H1 (cell line): Measurements from ENCODE around the gene CCDC127. TPM values are rescaled to one million over a fixed set of nuclear protein-coding genes. Genes with fewer than 3 reads are reported as not detected.

Experiments used
- CTCF ChIA-PET: fragments of 300-600 bp; sonication (Branson Sonifier 250); formaldehyde crosslinking; loops from one replicate; lab custom pipeline; 2021; ENCODE audit not compliant: partially characterized antibody; lab: Charles Lee
- POLR2A ChIA-PET: fragments of 300-600 bp; sonication (Branson Sonifier 250); formaldehyde crosslinking; loops from one replicate; lab custom pipeline; 2021; ENCODE audit warnings: inconsistent platforms; ENCODE audit not compliant: partially characterized antibody; lab: Charles Lee
- DNase-seq, 2 experiments: peaks; one replicate each; pipeline versions ENCODE4 v3.0.0 to v3.0.0-alpha.2; 2010 to 2022; ENCODE audit warnings: low spot score in 2 of 2, low read depth in 1 of 2, mixed read lengths in 1 of 2
- FAIRE-seq: peaks from 2 replicates; lab custom pipeline; 2011; peaks lifted over from hg19 to GRCh38; lab: Jason Lieb, UNC
- H2AFZ ChIP-seq: 2 replicates; pipeline ENCODE4 v1.8.1; 2012; ENCODE audit warnings: low read length, inconsistent platforms
- H2AK5ac ChIP-seq: 2 replicates; pipeline ENCODE4 v1.6.1; 2013; ENCODE audit warnings: low read depth, low read length
- H2BK120ac ChIP-seq: replicated peaks from 2 replicates; pipeline ENCODE3; 2013; ENCODE audit warnings: low read depth, low read length, inconsistent platforms
- H2BK12ac ChIP-seq: 2 replicates; pipeline ENCODE4 v1.6.1; 2013; ENCODE audit warnings: low read depth, low read length
- H2BK15ac ChIP-seq: 2 replicates; pipeline ENCODE4 v1.6.1; 2013; ENCODE audit warnings: low read length
- H2BK20ac ChIP-seq: 2 replicates; pipeline ENCODE4 v1.6.1; 2013; ENCODE audit warnings: low read length
- H2BK5ac ChIP-seq: 2 replicates; pipeline ENCODE4 v1.6.1; 2013; ENCODE audit warnings: low read depth, low read length
- H3K14ac ChIP-seq: 2 replicates; pipeline ENCODE4 v1.6.1; 2013; ENCODE audit warnings: inconsistent platforms; ENCODE audit not compliant: insufficient read length
- H3K18ac ChIP-seq: 2 replicates; pipeline ENCODE4 v1.6.1; 2013; ENCODE audit warnings: low read length; ENCODE audit errors: extremely low read depth
- H3K23ac ChIP-seq: 2 replicates; pipeline ENCODE4 v1.6.1; 2013; ENCODE audit warnings: inconsistent platforms; ENCODE audit not compliant: insufficient read length
- H3K23me2 ChIP-seq: 2 replicates; pipeline ENCODE4 v1.6.1; 2013; ENCODE audit warnings: low read depth, low read length
- H3K27ac ChIP-seq: 2 replicates; pipeline ENCODE4 v1.6.1; 2011; ENCODE audit warnings: low read depth, low read length, inconsistent platforms
- H3K27me3 ChIP-seq, 4 experiments: replicated peaks in 1 of 4; 1 replicate in 1 of 4; 2 replicates in 3 of 4; pipeline versions ENCODE4 v1.6.1 to v1.8.1; 2011 to 2013; ENCODE audit warnings: low read length in 3 of 4, mild to moderate bottlenecking in 3 of 4, inconsistent platforms in 2 of 4, mixed read lengths in 2 of 4, moderate library complexity in 1 of 4; ENCODE audit not compliant: control insufficient read depth in 3 of 4, insufficient read depth in 3 of 4; ENCODE audit errors: extremely low read depth in 1 of 4
- H3K36me3 ChIP-seq, 4 experiments: 2 replicates each; pipeline versions ENCODE4 v1.6.1 to v1.8.1; 2011 to 2013; ENCODE audit warnings: mild to moderate bottlenecking in 4 of 4, low read length in 3 of 4, moderate library complexity in 2 of 4, control low read depth in 1 of 4, inconsistent platforms in 1 of 4; ENCODE audit not compliant: insufficient read depth in 4 of 4, control insufficient read depth in 2 of 4
- H3K4ac ChIP-seq: replicated peaks from 2 replicates; pipeline ENCODE3; 2013; ENCODE audit warnings: low read length, low read depth, mixed read lengths, inconsistent platforms; ENCODE audit not compliant: insufficient read length
- H3K4me1 ChIP-seq, 4 experiments: replicated peaks in 1 of 4; 1 replicate in 1 of 4; 2 replicates in 3 of 4; pipeline versions ENCODE4 v1.6.1 to v1.8.1; 2011 to 2013; ENCODE audit warnings: low read length in 3 of 4, inconsistent platforms in 2 of 4, mixed read lengths in 1 of 4; ENCODE audit not compliant: insufficient read depth in 4 of 4, control insufficient read depth in 3 of 4
- H3K4me2 ChIP-seq, 2 experiments: 2 replicates each; pipeline versions ENCODE4 v1.6.1 to v1.8.1; 2011 to 2013; ENCODE audit warnings: low read depth in 2 of 2, low read length in 2 of 2, control low read depth in 1 of 2, inconsistent platforms in 1 of 2, mild to moderate bottlenecking in 1 of 2; ENCODE audit not compliant: insufficient read depth in 1 of 2
- H3K4me3 ChIP-seq, 4 experiments: fragments of 200-600, 300-600 bp in 1 of 4; sonication (generic), shearing (Covaris generic), sonication (Bioruptor Twin) in 1 of 4; 2 replicates each; pipeline versions ENCODE4 v1.5.1 to v1.8.1; 2011 to 2016; ENCODE audit warnings: low read length in 4 of 4, low read depth in 3 of 4, control low read depth in 2 of 4, inconsistent platforms in 2 of 4, mild to moderate bottlenecking in 2 of 4, mixed read lengths in 1 of 4, moderate library complexity in 1 of 4; ENCODE audit not compliant: insufficient read depth in 2 of 4; ENCODE audit errors: extremely low read depth in 1 of 4
- H3K56ac ChIP-seq: replicated peaks from 2 replicates; pipeline ENCODE3; 2013; ENCODE audit warnings: low read depth, mild to moderate bottlenecking, mixed read lengths, low read length, inconsistent platforms; ENCODE audit not compliant: insufficient read length
- H3K79me1 ChIP-seq: 2 replicates; pipeline ENCODE4 v1.6.1; 2013; ENCODE audit warnings: low read depth, low read length, control low read depth
- H3K79me2 ChIP-seq, 2 experiments: 2 replicates each; pipeline versions ENCODE4 v1.6.1 to v1.8.1; 2012 to 2013; ENCODE audit warnings: low read length in 2 of 2, mild to moderate bottlenecking in 2 of 2, inconsistent platforms in 1 of 2; ENCODE audit not compliant: insufficient read depth in 2 of 2, control insufficient read depth in 1 of 2
- H3K9ac ChIP-seq, 4 experiments: replicated peaks in 1 of 4; 1 replicate in 1 of 4; 2 replicates in 3 of 4; pipeline versions ENCODE4 v1.6.1 to v1.8.1; 2011 to 2013; ENCODE audit warnings: low read depth in 3 of 4, low read length in 3 of 4, control low read depth in 2 of 4, mild to moderate bottlenecking in 2 of 4, moderate library complexity in 2 of 4, inconsistent platforms in 1 of 4; ENCODE audit errors: extremely low read depth in 1 of 4
- H3K9me3 ChIP-seq, 2 experiments: 2 replicates each; pipeline versions ENCODE4 v1.6.1 to v1.8.1; 2012 to 2013; ENCODE audit warnings: mild to moderate bottlenecking in 2 of 2, moderate library complexity in 2 of 2, control low read depth in 1 of 2, inconsistent platforms in 1 of 2, low read depth in 1 of 2, low read length in 1 of 2, mixed read lengths in 1 of 2; ENCODE audit not compliant: insufficient read depth in 2 of 2
- H4K20me1 ChIP-seq, 2 experiments: replicated peaks in 1 of 2; 2 replicates each; pipeline versions ENCODE3 to v1.8.1; 2011 to 2013; ENCODE audit warnings: inconsistent platforms in 2 of 2, low read length in 2 of 2, mild to moderate bottlenecking in 1 of 2; ENCODE audit not compliant: insufficient read depth in 2 of 2, control insufficient read depth in 1 of 2
- H4K5ac ChIP-seq: 2 replicates; pipeline ENCODE4 v1.6.1; 2013; ENCODE audit warnings: low read length, low read depth, mixed read lengths, inconsistent platforms; ENCODE audit not compliant: insufficient read length
- H4K8ac ChIP-seq: 2 replicates; pipeline ENCODE4 v1.8.0; 2013; ENCODE audit warnings: mild to moderate bottlenecking, moderate library complexity, low read length, inconsistent platforms; ENCODE audit not compliant: insufficient read depth; ENCODE audit errors: extremely low read depth
- H4K91ac ChIP-seq: replicated peaks from 2 replicates; pipeline ENCODE3; 2013; ENCODE audit warnings: low read length, mixed read lengths, inconsistent platforms; ENCODE audit not compliant: insufficient read length
- EGR1 ChIP-seq: IDR thresholded peaks from 2 replicates; pipeline ENCODE4 v1.6.1; 2011; ENCODE audit warnings: low read depth, low read length, borderline replicate concordance
- JUN ChIP-seq: IDR thresholded peaks from 2 replicates; pipeline ENCODE4 v1.6.1; 2011; ENCODE audit warnings: low read depth, mild to moderate bottlenecking, improper control_type of control experiment, low read length
- MAFK ChIP-seq: IDR thresholded peaks from 2 replicates; pipeline ENCODE4 v1.6.1; 2012; ENCODE audit warnings: low read depth, mild to moderate bottlenecking, improper control_type of control experiment, low read length
- NRF1 ChIP-seq: IDR thresholded peaks from 2 replicates; pipeline ENCODE4 v1.6.1; 2011; ENCODE audit warnings: mild to moderate bottlenecking, low read depth, low read length, improper control_type of control experiment
- POLR2AphosphoS5 ChIP-seq: IDR thresholded peaks from 2 replicates; pipeline ENCODE4 v1.6.1; 2011; ENCODE audit warnings: low read depth, low read length
- SP1 ChIP-seq: IDR thresholded peaks from 2 replicates; pipeline ENCODE4 v1.6.1; 2011; ENCODE audit warnings: low read depth, low read length
- SP4 ChIP-seq: IDR thresholded peaks from 2 replicates; pipeline ENCODE4 v1.6.1; 2012; ENCODE audit warnings: low read length, inconsistent platforms
- TCF12 ChIP-seq: IDR thresholded peaks from 2 replicates; pipeline ENCODE4 v1.6.1; 2011; ENCODE audit warnings: low read depth, mild to moderate bottlenecking, low read length
- TEAD4 ChIP-seq: IDR thresholded peaks from 2 replicates; pipeline ENCODE4 v1.6.1; 2012; ENCODE audit warnings: low read depth, low read length, inconsistent platforms, mixed read lengths
- YY1 ChIP-seq: IDR thresholded peaks from 2 replicates; pipeline ENCODE4 v1.6.1; 2011; ENCODE audit warnings: low read depth, mild to moderate bottlenecking, low read length
- WGBS, 2 experiments: shearing (Covaris generic) in 1 of 2; methylation state at CpG; one replicate each; pipeline versions ENCODE4 v1.1.6 to v1.1.7; 2013 to 2015; ENCODE audit warnings: low lambda C conversion rate in 2 of 2, mixed read lengths in 2 of 2, inconsistent platforms in 1 of 2, low coverage in 1 of 2, missing lambda C conversion rate in 1 of 2; ENCODE audit not compliant: insufficient replicate concordance in 2 of 2, insufficient coverage in 1 of 2, insufficient read length in 1 of 2; ENCODE audit errors: extremely low coverage in 1 of 2, missing lambda C conversion rate in 1 of 2; 5-methylcytosine and 5-hydroxymethylcytosine counted together
- polyA plus RNA-seq, 7 experiments: library from polyadenylated mRNA; depleted of rRNA in 3 of 7; stranded (reverse) in 5 of 7; unstranded in 2 of 7; fragments of >200 nt in 5 of 7; fragments of 200-250 nt in 2 of 7; gene quantifications; 1 replicate in 5 of 7; 2 replicates in 1 of 7; 4 replicates in 1 of 7; pipeline versions ENCODE4 v1.2.1 to v1.2.3, GENCODE V29; 2011 to 2013; ENCODE audit warnings: missing spikeins in 2 of 7, mixed read lengths in 2 of 7
- total RNA-seq: library from RNA; stranded (reverse); fragmentation: NEBNext Ultra II Directional; extraction: Animal tissue kit (Norgen Biotek cat#: 25700); gene quantifications from 2 replicates; pipeline ENCODE4 v1.2.1, GENCODE V29; 2021
- TF ChIP-seq, protein P1 (sequence below): IDR thresholded peaks from 2 replicates; pipeline ENCODE4 v1.6.1; 2012; ENCODE audit warnings: low read length, inconsistent platforms
- TF ChIP-seq, protein P2 (sequence below): IDR thresholded peaks from 2 replicates; pipeline ENCODE4 v1.6.1; 2012; ENCODE audit warnings: inconsistent platforms

The CCDC127 gene
- total and polyA plus RNA-seq, 2 of the 8 experiments (the other 6 are each of a cell fraction or from before 2014, with no cell fraction given), result 2.9 to 8.0 TPM

GRCh38 chr5:194603-195209 lies 23.2 kb downstream of the CCDC127 start:
- Histone ChIP-seq H3K4ac (no peak overlapping the region), H2AFZ (no peak overlapping the region), H2BK20ac (no peak overlapping the region), H3K27ac (no peak overlapping the region; the same call in 1 of the 2 replicates), H2BK12ac (0 out of 2 replicates have a peak overlapping the region, but pooled peaks have one; percentile 43), H3K27me3 (no peaks in the 10 kb centered on the region), H2BK120ac (no peak overlapping the region), H4K8ac (peak overlapping the region; percentile 68; the same call in 1 of the 2 replicates), H2BK5ac (no peak overlapping the region), H2AK5ac (no peak overlapping the region), H3K23ac (no peak overlapping the region), H4K20me1 (peaks cover 0 to 6% of the 10 kb centered on the region in 2 experiments), H3K79me1 (no peaks in the 10 kb centered on the region), H3K4me1 (peaks cover 0 to 2% (median 0%) of the 10 kb centered on the region in 4 experiments; a peak in 1 of 7 replicates), H2BK15ac (no peak overlapping the region), H4K5ac (no peak overlapping the region), H3K4me2 (no peak overlapping the region), H3K14ac (no peak overlapping the region), H4K91ac (no peak overlapping the region), H3K9ac (no peak overlapping the region), H3K56ac (no peak overlapping the region), H3K79me2 (no peaks in the 10 kb centered on the region), H3K36me3 (no peaks in the 10 kb centered on the region), H3K9me3 (no peaks in the 10 kb centered on the region), H3K23me2 (no peaks in the 10 kb centered on the region), H3K18ac (no peak overlapping the region), H3K4me3 (no peak overlapping the region)
- WGBS, 2 experiments, result 93% methylated on average over 36 of the region's 36 CpGs; no CpG with 5 or more reads in 1 of the 2 experiments
- POLR2A ChIA-PET, result interaction anchor here (1.2 to 1.6 kb wide), 2 partner anchors 13 to 23 kb away, joined by 4 to 5 read pairs; partner anchors contain the start of genes CCDC127 and SDHA
- FAIRE-seq (no peak), DNase-seq (no peak)
- CTCF ChIA-PET, result interaction anchor here (0.6 to 1.9 kb wide), 9 partner anchors 9 to 252 kb away, joined by 3 to 5 read pairs (median 3); no protein-coding TSS in a partner anchor
- TF ChIP-seq, protein P1, sequence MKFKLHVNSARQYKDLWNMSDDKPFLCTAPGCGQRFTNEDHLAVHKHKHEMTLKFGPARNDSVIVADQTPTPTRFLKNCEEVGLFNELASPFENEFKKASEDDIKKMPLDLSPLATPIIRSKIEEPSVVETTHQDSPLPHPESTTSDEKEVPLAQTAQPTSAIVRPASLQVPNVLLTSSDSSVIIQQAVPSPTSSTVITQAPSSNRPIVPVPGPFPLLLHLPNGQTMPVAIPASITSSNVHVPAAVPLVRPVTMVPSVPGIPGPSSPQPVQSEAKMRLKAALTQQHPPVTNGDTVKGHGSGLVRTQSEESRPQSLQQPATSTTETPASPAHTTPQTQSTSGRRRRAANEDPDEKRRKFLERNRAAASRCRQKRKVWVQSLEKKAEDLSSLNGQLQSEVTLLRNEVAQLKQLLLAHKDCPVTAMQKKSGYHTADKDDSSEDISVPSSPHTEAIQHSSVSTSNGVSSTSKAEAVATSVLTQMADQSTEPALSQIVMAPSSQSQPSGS, result no peak
- TF ChIP-seq TCF12 (no peak), JUN (no peak), TEAD4 (no peak), POLR2AphosphoS5 (no peak), NRF1 (no peak), YY1 (no peak), SP4 (no peak), MAFK (no peak), SP1 (no peak), EGR1 (no peak)
- TF ChIP-seq, protein P2, sequence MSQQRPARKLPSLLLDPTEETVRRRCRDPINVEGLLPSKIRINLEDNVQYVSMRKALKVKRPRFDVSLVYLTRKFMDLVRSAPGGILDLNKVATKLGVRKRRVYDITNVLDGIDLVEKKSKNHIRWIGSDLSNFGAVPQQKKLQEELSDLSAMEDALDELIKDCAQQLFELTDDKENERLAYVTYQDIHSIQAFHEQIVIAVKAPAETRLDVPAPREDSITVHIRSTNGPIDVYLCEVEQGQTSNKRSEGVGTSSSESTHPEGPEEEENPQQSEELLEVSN, result no peak
